ENCODE measurements around the gene HBZ.
"Not testable (repeated sequence)": the region's sequence is repeated elsewhere in the genome, so short reads cannot be mapped to it uniquely, and the experiment has no call there.

Gene HBZ

DNA sequence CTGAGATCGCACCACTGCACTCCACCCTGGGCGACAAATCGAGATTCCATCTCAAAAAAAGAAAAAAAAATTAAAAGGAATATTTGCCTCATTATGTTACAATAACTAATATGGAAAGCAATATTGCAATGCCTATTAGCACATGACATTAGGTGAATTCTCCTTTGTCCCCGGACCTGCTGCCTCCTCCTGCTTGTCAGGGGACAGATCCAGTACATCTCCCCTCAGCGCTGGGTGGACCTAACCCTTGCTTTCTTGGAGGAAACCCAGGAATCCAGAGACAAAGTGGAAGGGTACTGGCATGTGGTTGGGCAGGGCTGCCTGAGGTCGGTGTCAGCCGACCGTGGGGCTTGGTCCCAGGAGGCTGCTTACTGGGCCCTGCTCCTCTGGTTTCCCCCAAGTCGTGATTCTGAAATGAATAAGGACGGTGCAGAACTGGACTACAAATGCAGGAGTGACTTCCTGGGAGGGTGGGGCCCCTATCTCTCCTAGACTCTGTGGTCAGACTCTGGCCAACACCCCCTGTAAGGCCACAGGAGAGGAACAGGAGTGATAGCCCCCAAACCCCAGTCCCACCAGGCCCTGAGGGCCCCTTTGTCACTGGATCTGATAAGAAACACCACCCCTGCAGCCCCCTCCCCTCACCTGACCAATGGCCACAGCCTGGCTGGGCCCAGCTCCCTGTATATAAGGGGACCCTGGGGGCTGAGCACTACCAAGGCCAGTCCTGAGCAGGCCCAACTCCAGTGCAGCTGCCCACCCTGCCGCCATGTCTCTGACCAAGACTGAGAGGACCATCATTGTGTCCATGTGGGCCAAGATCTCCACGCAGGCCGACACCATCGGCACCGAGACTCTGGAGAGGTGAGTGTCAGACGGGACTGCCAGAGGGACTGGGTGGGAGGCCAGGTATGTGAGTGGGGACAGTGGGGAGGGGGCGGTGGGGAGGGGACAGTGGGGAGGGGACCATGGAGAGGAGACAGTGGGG is at the start of gene HBZ:
TSS of gene HBZ (plus strand) at position 504 of the 988 bp plus-strand sequence. CDS start at position 770, 266 bp downstream.
- no peak for DNase-seq (ENCODE audit: low spot score)

DNA sequence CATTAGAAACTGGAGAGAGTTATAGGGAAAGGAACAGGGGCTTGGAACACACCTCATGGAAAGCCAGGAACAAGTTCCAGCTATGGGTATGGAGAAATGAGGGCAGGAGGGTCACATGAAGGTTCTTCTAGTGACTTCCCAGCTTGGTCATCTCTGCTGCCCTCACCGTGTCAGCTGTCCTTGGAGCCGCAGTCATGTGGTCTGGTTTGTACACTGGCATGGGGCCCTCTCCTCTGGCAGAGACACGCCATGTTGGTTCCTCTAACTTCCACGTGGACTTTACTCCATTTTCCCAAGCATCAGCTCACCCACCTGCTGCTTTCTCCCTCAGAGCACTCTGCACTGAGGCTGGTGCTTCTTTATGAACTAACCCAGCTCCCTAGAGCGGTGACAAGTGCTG is 48.1 kb upstream of the HBZ start:
- no peak for DNase-seq (ENCODE audit: low spot score)

DNA sequence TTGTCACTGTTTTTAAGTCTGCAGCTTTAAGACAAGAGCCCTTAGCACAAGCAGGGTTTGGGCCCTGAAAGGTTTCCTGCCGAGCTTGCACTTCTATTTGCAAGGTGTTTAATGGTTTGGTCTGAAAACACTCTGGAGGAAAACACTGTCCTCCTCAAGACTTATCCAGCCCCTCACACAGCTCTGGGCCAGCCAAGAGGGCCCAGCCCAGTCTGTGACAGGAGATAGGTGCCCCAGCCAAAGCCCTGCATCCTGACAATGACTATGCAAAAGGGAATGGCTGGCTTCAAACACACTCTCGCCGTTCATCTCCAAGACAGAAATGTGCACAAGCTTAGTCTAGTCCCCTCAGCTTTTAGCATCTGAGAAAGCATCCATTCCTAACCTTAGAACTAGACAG is 47.5 kb upstream of the HBZ start:
- peak; percentile 96 for DNase-seq (ENCODE audit: low spot score)

GRCh38 chr16:105521-105920 is 46.9 kb upstream of the HBZ start:
- DNase-seq (ENCODE audit: low spot score): peak; percentile 75

DNA sequence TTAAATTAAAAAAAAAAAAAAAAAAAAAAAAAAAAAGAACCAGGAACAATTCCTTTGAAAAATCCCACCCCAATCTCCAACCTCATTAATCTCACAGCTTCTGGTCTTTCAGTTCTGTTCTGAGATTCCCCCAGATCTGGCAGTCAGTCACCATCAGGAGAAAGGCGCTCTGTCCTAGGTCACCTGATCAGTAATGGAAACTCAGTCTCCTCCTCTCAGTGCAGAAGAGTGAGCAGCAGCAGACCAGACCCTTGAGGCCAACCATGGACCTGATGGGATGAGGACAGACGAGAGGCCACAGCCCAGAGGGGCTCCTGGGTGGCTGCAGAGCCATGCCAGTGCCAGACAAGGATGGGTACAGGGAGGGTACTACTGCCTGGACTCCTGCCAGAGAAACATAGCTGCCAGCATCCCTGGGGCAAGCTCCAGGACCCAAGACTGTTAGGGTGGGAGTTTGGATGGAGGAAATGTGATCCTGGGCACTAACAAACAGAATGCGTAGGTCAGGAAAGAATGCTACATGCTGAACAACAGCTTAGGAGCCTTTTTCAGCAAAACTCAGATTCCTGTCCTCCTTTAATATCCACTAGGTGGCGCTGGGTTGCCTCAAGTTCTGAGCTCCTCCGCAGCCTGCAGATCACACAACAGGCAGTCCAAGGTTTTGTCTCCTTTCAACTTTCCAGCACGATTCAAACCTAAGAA is 45.7 kb upstream of the HBZ start:
- peak; percentile 96 for DNase-seq (ENCODE audit: low spot score)

DNA sequence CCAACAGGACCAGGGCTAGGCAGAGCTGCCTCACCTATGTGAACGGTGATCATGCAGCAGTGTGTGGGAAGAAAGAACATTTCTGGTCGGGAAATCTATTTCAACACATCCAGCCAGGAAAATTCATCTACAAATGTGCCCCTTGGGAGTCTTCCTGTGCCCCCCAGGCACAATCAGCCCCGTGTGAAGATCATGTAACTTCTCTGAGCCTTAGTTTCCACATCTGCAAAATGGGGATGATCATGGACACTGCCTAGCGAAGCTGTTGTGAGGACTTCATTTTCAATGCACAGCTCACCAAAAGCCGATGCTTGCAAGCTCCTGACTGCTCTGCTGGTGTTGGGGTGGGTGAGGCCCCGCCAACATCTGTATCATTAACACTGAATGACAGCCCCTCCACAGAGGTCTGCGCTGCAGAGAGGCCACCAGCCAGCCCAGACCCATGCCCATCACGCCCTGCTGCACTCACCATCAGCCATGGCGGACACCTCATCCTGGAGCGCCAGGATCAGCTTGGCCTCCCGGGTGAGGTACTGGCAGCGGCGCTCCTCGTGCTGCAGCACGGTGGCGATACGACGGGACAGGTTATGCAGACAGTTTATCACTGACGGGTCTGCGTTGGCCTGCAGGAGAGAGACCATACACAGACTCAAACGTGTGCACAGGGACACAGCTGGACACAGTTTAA is 40.1 kb upstream of the HBZ start:
- DNase-seq (ENCODE audit: low spot score): peak; percentile 70

DNA sequence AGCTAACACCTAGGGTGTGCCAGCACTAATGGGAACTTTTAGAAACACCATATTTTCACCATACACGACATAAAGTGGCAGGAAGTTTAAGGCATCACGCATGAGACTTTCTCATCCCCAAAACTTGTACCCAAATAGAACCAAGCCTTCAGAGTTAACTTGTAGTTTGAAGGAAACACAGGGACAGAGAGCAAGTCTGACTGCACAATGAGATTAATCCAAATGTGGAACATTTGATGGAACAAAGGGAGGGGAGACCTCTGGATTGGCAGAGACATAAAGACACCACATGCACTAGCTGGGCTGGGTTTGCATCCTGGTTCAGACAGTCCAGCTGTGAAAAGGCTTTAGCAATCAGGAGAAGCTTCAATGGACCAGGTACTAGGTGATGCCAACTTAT is 38.1 kb upstream of the HBZ start:
- DNase-seq (ENCODE audit: low spot score): no peak

DNA sequence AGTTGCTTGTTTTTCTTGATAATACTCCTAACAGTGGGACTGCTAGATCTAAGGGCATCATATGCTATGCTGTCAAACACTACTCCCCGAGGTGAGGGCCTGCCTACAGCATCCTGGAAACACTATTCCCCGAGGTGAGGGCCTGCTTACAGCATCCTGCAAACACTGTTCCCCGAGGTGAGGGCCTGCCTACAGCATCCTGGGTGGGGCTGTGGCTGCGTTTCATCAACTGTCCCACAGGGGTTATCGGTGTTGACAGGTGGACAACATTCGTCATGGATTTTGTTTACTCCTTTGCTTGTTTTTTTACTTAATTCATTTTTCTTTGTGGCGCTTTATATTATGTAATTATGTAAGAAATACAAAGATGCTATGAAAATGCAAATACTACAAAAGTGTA is 36.4 kb upstream of the HBZ start:
- DNase-seq (ENCODE audit: low spot score): peak; percentile 87

DNA sequence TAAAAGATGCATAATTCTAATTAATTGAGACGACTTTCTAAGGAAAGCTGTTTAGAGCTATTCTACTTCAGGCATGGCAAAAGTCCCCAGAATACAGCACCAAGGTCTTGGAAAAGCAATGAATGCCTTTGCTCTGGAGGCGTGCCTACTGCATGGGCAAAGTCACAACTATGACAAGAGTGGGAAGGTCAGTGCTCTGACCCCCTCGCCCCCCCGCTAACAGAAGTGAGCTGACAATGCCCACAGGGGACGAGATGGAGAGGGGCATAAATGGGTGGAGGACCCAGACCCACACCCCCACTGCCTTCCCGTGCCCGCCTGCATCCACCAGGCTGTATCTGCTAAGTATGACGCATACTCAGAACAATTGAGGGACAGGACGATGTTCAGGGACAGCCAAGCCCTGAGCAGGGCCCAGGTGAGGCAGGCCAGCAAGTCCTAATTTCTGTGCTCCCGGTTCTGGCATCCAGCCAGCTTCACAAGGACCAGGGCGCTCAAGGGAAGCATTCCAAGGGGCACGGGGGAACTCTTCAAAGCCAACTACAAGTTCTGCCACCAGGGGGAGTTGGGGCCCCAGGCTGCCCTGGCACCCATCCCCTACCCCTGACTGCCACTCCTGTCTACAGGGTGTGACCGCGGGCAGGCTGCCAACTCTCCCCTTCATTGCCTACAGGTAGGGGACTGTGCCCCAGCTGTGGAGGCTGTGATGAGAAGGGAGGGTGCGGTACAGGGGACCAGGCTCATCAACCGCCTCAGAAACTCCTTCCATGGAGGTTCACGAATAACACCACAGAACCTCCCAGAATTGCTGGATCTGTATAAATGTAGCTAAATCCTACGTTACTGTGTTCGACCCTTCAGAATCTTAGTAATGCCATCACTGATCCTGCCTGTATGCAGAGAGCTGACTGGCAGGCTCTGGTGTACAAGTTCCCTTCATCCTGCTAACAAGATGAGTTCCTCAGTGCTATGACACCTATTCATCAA is 34.8 kb upstream of the HBZ start:
- peak; percentile 98 for DNase-seq (ENCODE audit: low spot score)

DNA sequence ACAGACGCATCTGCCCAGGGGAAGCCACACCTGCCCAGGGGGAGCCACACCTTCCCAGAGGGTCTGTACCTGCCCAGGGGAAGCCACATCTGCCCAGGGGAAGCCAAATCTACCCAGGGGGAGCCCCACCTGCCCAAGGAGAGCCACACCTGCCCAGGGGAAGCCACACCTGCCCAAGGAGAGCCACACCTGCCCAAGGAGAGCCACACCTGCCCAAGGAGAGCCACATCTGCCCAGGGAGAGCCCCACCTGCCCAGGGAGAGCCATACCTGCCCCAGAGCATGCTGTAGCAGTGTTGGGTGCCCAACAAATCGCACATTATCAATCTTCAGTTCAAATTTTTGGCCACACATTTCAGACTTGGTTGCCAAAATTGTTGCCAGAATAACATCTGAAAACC is 33.6 kb upstream of the HBZ start:
- no peak for DNase-seq (ENCODE audit: low spot score)

GRCh38 chr16:119295-119694 is 33.1 kb upstream of the HBZ start:
- peak; percentile 72 for DNase-seq (ENCODE audit: low spot score)

DNA sequence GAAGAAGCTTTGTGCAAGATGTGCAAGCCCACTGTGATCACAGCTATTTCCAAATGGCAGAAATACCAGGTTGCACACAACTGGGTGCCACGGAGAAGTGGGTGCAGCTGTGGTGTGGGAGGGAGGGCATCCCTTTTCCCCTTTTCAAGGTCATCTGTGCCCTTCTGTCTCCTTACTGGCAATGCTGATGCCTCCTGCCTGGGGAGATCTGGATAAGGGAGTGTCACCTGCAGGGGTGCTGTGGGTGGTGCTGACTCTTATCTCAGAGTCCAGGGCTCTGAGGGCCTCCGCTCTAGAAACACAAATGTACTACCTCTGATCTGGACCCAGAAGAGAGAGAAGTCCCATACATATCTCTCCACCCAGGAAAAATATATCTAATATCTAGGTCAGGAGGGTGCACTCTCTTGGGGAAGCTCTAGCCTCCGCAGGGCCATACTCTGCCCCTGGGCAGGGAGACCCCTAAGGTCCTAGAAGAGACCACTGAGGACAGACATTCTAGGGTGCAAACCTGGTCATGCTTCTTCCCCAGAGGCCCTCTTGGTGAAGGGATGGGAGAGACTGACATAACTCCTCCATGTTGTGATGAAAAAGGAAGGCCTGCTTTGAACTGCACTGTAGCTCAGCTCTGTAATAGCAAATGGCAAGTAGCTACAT is 32.5 kb upstream of the HBZ start:
- peak; percentile 91 for DNase-seq (ENCODE audit: low spot score)

DNA sequence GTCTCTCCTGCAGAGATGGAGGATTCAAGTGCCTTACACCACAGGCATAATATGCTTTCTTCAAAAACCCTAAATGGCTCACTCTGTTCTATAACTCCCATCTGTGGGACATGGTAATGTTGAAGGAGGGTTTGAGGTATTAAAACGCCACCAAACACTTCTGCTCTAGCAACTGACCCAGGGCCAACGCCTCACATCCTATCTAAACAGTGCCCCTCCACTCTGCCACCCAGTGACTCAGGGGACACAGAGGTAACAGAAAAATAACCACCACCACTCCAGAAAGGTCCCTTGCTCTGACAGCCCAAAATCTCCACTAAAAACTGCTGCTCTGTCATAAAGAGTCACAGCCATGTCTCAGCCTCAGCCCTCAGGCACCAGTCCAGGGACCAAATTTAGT is 31.7 kb upstream of the HBZ start:
- DNase-seq (ENCODE audit: low spot score): peak; percentile 87

GRCh38 chr16:122361-122760 is 30.1 kb upstream of the HBZ start:
- no peak for DNase-seq (ENCODE audit: low spot score)

GRCh38 chr16:123558-124350 is 28.7 kb upstream of the HBZ start:
- not testable (repeated sequence) for DNase-seq (ENCODE audit: low spot score)

DNA sequence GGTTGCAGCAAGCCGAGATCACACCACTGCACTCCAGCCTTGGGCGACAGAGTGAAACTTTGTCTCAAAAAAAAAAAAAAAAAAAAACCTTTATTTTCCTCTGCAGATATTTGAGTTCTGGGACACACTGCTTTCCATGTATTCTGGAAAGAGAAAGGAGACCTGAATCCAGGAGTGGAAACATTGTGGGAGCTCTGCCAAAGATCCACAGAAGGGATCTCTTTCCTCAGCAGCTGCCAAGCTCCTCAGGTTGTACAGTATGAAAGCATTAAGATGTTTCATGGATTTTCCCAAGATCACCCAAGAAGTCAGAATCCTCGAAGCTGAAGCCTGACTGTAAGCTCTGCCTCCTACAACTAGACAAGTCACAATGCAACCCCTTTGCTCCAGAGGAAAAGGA is 27.4 kb upstream of the HBZ start:
- DNase-seq (ENCODE audit: low spot score): no peak

GRCh38 chr16:129075-129474 is 23.4 kb upstream of the HBZ start:
- DNase-seq (ENCODE audit: low spot score): no peak

GRCh38 chr16:130533-131173 is 21.8 kb upstream of the HBZ start:
- DNase-seq (ENCODE audit: low spot score): no peak

GRCh38 chr16:132120-132519 is 20.3 kb upstream of the HBZ start:
- peak; percentile 10 for DNase-seq (ENCODE audit: low spot score)

Measured in hematopoietic multipotent progenitor cell treated with erythropoietin and hydrocortisone succinate and interleukin-3 and kit ligand, for 17 days (in vitro differentiated cells).